Skeletal muscle tissue (tissue), 4 donors: ENCODE measurements around the gene USP38. TPM values are rescaled to one million over a fixed set of nuclear protein-coding genes. Genes with fewer than 3 reads are reported as not detected.
A peak's percentile ranks its signal among the peaks of the same experiment; 100 is the strongest.

Source experiments
- H3K27ac ChIP-seq: one replicate; pipeline ENCODE4 v1.7.0; 2013; ENCODE audit warnings: mild to moderate bottlenecking, low read depth, low read length, inconsistent platforms
- H3K27me3 ChIP-seq, 3 donors: one replicate each; pipeline ENCODE4 v1.7.0; 2013; ENCODE audit warnings: low read length in 3 of 3; ENCODE audit not compliant: control insufficient read depth in 3 of 3, insufficient read depth in 3 of 3
- H3K36me3 ChIP-seq, 3 donors: one replicate each; pipeline ENCODE4 v1.7.0; 2013; ENCODE audit warnings: low read length in 3 of 3; ENCODE audit not compliant: control insufficient read depth in 3 of 3, insufficient read depth in 3 of 3
- H3K4me1 ChIP-seq, 3 donors: one replicate each; pipeline ENCODE4 v1.7.0; 2013; ENCODE audit warnings: low read length in 3 of 3, mild to moderate bottlenecking in 3 of 3; ENCODE audit not compliant: control insufficient read depth in 3 of 3, insufficient read depth in 3 of 3
- H3K4me3 ChIP-seq, 3 donors: one replicate each; pipeline ENCODE4 v1.7.0; 2013; ENCODE audit warnings: low read length in 3 of 3
- H3K9ac ChIP-seq, 3 donors: one replicate each; pipeline ENCODE4 v1.7.0; 2013; ENCODE audit warnings: low read length in 3 of 3, mild to moderate bottlenecking in 3 of 3, moderate library complexity in 2 of 3, low read depth in 1 of 3
- H3K9me3 ChIP-seq, 3 donors: one replicate each; pipeline ENCODE4 v1.7.0; 2013; ENCODE audit warnings: low read length in 3 of 3; ENCODE audit not compliant: control insufficient read depth in 3 of 3
- total RNA-seq: library from RNA; depleted of rRNA; stranded (reverse); fragments of >200 nt; gene quantifications from one replicate; pipeline ENCODE4 v1.2.3, GENCODE V29; 2014
- donor health status: Osteomylitis.

USP38 gene
- total RNA-seq, 1 donor from 2014 or later, result 12.5 TPM

- Histone ChIP-seq H3K9ac (peak overlapping the region; percentile 84 to 97 (median 93)), H3K4me1 (peaks cover 0 to 30% (median 13%) of the 10 kb centered on the region in 3 donors), H3K36me3 (no peaks in the 10 kb centered on the region), H3K9me3 (no peaks in the 10 kb centered on the region), H3K27me3 (no peaks in the 10 kb centered on the region), H3K4me3 (peak overlapping the region; percentile 75 to 98 (median 90)), H3K27ac (peak overlapping the region; percentile 97)
Observed at GRCh38 chr4:143184217-143184502, 557 bp upstream of the USP38 start.

- Histone ChIP-seq H3K9me3 (no peaks in the 10 kb centered on the region), H3K36me3 (peaks cover 0 to 2% (median 0%) of the 10 kb centered on the region in 3 donors), H3K9ac (peak overlapping the region; percentile 93 to 99 (median 95)), H3K27me3 (no peaks in the 10 kb centered on the region), H3K27ac (peak overlapping the region; percentile 97), H3K4me1 (peaks cover 0 to 39% (median 20%) of the 10 kb centered on the region in 3 donors), H3K4me3 (peak overlapping the region; percentile 76 to 96 (median 92))
Observed at GRCh38 chr4:143185253-143186107, 763 bp downstream of the USP38 start.

DNA sequence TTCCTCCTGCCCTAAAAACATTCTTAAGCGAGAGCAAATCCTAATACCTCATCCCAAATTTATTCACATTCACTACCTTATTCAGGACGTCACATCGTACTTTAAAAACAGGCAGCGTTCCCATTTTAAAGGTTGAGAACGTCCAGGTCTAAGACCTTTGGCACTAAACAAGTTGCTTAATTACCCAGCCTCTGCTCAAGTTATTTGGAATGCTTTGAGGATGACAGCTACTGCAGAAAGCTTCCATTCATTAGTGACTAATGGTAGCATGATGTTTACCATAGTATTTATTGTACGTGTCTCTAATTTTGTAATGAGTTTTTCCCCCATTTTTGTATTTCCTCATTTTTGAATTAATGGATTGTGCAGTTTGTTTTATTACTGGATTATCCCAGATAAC lies 1.5 kb downstream of the USP38 start:
- Histone ChIP-seq H3K9ac (peak overlapping the region; percentile 93 to 99 (median 95)), H3K4me1 (peaks cover 0 to 43% (median 20%) of the 10 kb centered on the region in 3 donors), H3K4me3 (peak overlapping the region; percentile 76 to 96 (median 92)), H3K9me3 (no peaks in the 10 kb centered on the region), H3K27ac (peak overlapping the region; percentile 97), H3K27me3 (no peaks in the 10 kb centered on the region), H3K36me3 (peaks cover 0 to 8% (median 2%) of the 10 kb centered on the region in 3 donors)

- peaks cover 0 to 46% (median 20%) of the 10 kb centered on the region in 3 donors for H3K4me1 ChIP-seq
- peaks cover 0 to 12% (median 6%) of the 10 kb centered on the region in 3 donors for H3K36me3 ChIP-seq
- H3K27me3 ChIP-seq, result no peaks in the 10 kb centered on the region
- peak overlapping the region; percentile 97 for H3K27ac ChIP-seq
- H3K9ac ChIP-seq, result peak overlapping the region; percentile 93 to 99 (median 95)
- peak overlapping the region; percentile 76 to 96 (median 92) for H3K4me3 ChIP-seq
- H3K9me3 ChIP-seq, result no peaks in the 10 kb centered on the region
Observed at GRCh38 chr4:143186649-143187048, 1.9 kb downstream of the USP38 start.

GRCh38 chr4:143188136-143189088 lies 3.7 kb downstream of the USP38 start:
- H3K4me3 ChIP-seq, result peak overlapping the region; percentile 76 to 96 (median 92)
- peaks cover 0 to 44% (median 20%) of the 10 kb centered on the region in 3 donors for H3K4me1 ChIP-seq
- H3K27me3 ChIP-seq, result no peaks in the 10 kb centered on the region
- peak overlapping the region; percentile 97 for H3K27ac ChIP-seq
- H3K36me3 ChIP-seq, result peaks cover 0 to 20% (median 13%) of the 10 kb centered on the region in 3 donors
- H3K9me3 ChIP-seq, result no peaks in the 10 kb centered on the region
- H3K9ac ChIP-seq, result peak overlapping the region; percentile 41 to 93 (median 75)

DNA sequence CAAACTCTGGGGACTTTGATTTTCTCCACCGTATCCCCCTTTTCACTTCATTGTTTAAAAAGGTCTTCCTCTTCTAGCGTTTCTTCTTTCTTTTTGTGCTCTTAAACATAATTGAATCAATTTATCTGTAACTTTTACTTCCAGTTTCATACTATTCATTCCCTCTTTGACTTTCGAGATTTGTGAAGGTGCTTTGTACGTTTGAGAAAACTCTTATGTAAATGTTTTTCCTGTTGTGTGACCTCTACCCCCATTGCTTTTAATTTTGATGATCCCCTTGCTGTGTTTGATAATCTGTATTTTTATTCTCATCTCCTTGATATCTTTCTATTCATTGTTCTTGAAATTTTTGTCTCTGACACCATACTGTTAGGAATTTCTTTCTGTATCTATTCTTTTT lies 4.8 kb downstream of the USP38 start:
- H3K4me3 ChIP-seq, result peak overlapping the region in 1 of 3 donors; percentile 35
- peak overlapping the region in 1 of 3 donors; percentile 10 for H3K9ac ChIP-seq
- peaks cover 0 to 24% (median 17%) of the 10 kb centered on the region in 3 donors for H3K36me3 ChIP-seq
- H3K4me1 ChIP-seq, result peaks cover 0 to 42% (median 20%) of the 10 kb centered on the region in 3 donors
- H3K27me3 ChIP-seq, result no peaks in the 10 kb centered on the region
- no peaks in the 10 kb centered on the region for H3K9me3 ChIP-seq
- H3K27ac ChIP-seq, result peak overlapping the region; percentile 97

DNA sequence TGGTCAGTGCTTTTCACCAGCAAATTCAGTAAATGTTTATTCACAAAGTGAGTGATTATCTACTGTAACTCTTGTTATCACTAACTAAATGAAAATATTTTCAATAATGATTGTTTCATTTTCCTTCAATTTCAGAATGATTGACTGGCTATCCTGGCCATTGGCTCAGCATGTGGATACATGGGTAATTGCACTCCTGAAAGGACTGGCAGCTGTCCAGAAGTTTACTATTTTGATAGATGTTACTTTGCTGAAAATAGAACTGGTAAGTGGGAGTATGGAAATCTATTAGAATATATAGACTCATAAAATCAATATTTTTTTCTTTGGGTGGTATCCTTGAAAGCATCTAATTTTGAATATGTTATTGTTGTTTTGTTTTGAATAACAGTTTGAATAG lies 10.9 kb downstream of the USP38 start:
- Histone ChIP-seq H3K36me3 (peaks cover 25 to 64% (median 57%) of the 10 kb centered on the region in 3 donors), H3K27ac (no peak overlapping the region), H3K4me1 (peaks cover 5 to 11% (median 7%) of the 10 kb centered on the region in 3 donors), H3K4me3 (no peak overlapping the region), H3K27me3 (no peaks in the 10 kb centered on the region), H3K9ac (no peak overlapping the region), H3K9me3 (no peaks in the 10 kb centered on the region)

DNA sequence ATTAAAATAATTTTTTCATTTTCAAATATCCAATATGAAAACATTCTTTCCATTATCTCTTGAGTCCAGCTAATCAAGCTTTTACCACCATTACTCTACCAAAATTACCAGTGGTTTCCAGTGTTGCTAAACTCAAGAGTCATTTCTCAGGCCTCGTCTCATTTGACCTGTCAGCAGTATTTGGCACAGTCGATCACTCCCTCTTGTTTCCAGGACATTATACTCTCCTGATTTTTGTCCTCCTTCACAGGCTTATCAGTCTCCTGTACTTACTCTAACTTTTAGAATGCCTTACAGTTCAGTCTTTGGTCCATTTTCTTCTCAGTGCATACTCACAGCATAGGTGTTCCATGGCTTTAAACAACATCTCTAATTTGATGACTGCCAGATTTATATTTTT lies 11.6 kb downstream of the USP38 start:
- Histone ChIP-seq H3K4me1 (peaks cover 5 to 7% (median 6%) of the 10 kb centered on the region in 3 donors), H3K27ac (no peak overlapping the region), H3K9me3 (no peaks in the 10 kb centered on the region), H3K36me3 (peaks cover 25 to 58% (median 54%) of the 10 kb centered on the region in 3 donors), H3K9ac (no peak overlapping the region), H3K4me3 (no peak overlapping the region), H3K27me3 (no peaks in the 10 kb centered on the region)

GRCh38 chr4:143199503-143199902 lies 14.8 kb downstream of the USP38 start:
- no peak overlapping the region for H3K4me3 ChIP-seq
- peaks cover 0 to 9% (median 8%) of the 10 kb centered on the region in 3 donors for H3K4me1 ChIP-seq
- H3K27ac ChIP-seq, result no peak overlapping the region
- H3K36me3 ChIP-seq, result peaks cover 25 to 51% (median 47%) of the 10 kb centered on the region in 3 donors
- no peaks in the 10 kb centered on the region for H3K27me3 ChIP-seq
- no peaks in the 10 kb centered on the region for H3K9me3 ChIP-seq
- no peak overlapping the region for H3K9ac ChIP-seq
